ENCODE measurements around the gene NR6A1.

- TF ChIP-seq ZBTB10 (tag by site-specific recombination; IDR thresholded peaks at IDR 0.05) (no peak), ZBTB20 (tag by site-specific recombination; IDR thresholded peaks at IDR 0.05) (no peak), HOXD13 (CRISPR knock-in tag; IDR thresholded peaks at IDR 0.05; ENCODE audit: borderline replicate concordance) (no peak), ZNF830 (tag by site-specific recombination; IDR thresholded peaks at IDR 0.05; ENCODE audit: low read depth) (no peak), REST (tag by site-specific recombination; IDR thresholded peaks at IDR 0.05) (no peak), ELK4 (IDR thresholded peaks at IDR 0.05; ENCODE audit: borderline replicate concordance, low read depth, low read length) (no peak), CTCF (tag by site-specific recombination; IDR thresholded peaks at IDR 0.05) (no peak), ZNF157 (tag by site-specific recombination; IDR thresholded peaks at IDR 0.05) (no peak)
Observed at GRCh38 chr9:124676159-124676551, 95.0 kb downstream of the NR6A1 start.

Data from HEK293 (cell line).